DMS53 (cell line): ENCODE results near the gene IL4I1.

Experiments used
- DNase-seq: peaks from one replicate; lab custom pipeline; 2025; lab: John Stamatoyannopoulos, UW

IL4I1 gene

GRCh38 chr19:49895566-49896297 is 955 bp downstream of the IL4I1 start:
- no peak for DNase-seq

GRCh38 chr19:49894879-49895565 is 1.7 kb downstream of the IL4I1 start:
- no peak for DNase-seq

GRCh38 chr19:49894011-49894664 is 2.5 kb downstream of the IL4I1 start:
- no peak for DNase-seq

- no peak for DNase-seq
Observed at GRCh38 chr19:49892716-49893115, 4.0 kb downstream of the IL4I1 start.

GRCh38 chr19:49891393-49891792 is 5.3 kb downstream of the IL4I1 start:
- DNase-seq = no peak

- peak; percentile 91 for DNase-seq
Observed at GRCh38 chr19:49890349-49891311, 6.1 kb downstream of the IL4I1 start.

- DNase-seq = peak; percentile 95
Observed at GRCh38 chr19:49889687-49890348, 6.9 kb downstream of the IL4I1 start.

- no peak for DNase-seq
Observed at GRCh38 chr19:49889038-49889686, 7.5 kb downstream of the IL4I1 start.

- DNase-seq = peak; percentile 78
Observed at GRCh38 chr19:49888510-49888824, 8.2 kb downstream of the IL4I1 start.

- peak; percentile 84 for DNase-seq
Observed at GRCh38 chr19:49887665-49888509, 8.8 kb downstream of the IL4I1 start.

GRCh38 chr19:49887037-49887664 is 9.5 kb downstream of the IL4I1 start:
- DNase-seq = peak; percentile 84

- DNase-seq = peak; percentile 24
Observed at GRCh38 chr19:49884760-49885159, 11.9 kb downstream of the IL4I1 start.

- DNase-seq = no peak
Observed at GRCh38 chr19:49884109-49884508, 12.6 kb downstream of the IL4I1 start.

- no peak for DNase-seq
Observed at GRCh38 chr19:49883094-49883493, 13.6 kb downstream of the IL4I1 start.

- no peak for DNase-seq
Observed at GRCh38 chr19:49882643-49883042, 14.0 kb downstream of the IL4I1 start.

GRCh38 chr19:49881672-49882394 is 14.9 kb downstream of the IL4I1 start:
- peak; percentile 41 for DNase-seq

- DNase-seq = no peak
Observed at GRCh38 chr19:49881186-49881585, 15.5 kb downstream of the IL4I1 start.

GRCh38 chr19:49880162-49880869 is 16.4 kb downstream of the IL4I1 start:
- DNase-seq = no peak
